Measurements from ENCODE around the gene EXOC4. TPM values are rescaled to one million over a fixed set of nuclear protein-coding genes. Genes with fewer than 3 reads are reported as not detected.
"Not testable (repeated sequence)": the region's sequence is repeated elsewhere in the genome, so short reads cannot be mapped to it uniquely, and the experiment has no call there.

The EXOC4 gene
- total RNA-seq, 1 donor from 2014 or later: 103 TPM

- H3K27ac Mint-ChIP-seq: no peak overlapping the region
- H3K36me3 Mint-ChIP-seq (ENCODE audit: low read depth): peaks cover 8% of the 10 kb centered on the region
- peaks cover 2% of the 10 kb centered on the region for H3K9me3 Mint-ChIP-seq
- H3K4me3 Mint-ChIP-seq: no peak overlapping the region
- no peaks in the 10 kb centered on the region for H3K4me1 Mint-ChIP-seq
- ChIA-PET POLR2A (no interaction called here), CTCF (no interaction called here)
- no peaks in the 10 kb centered on the region for H3K27me3 Mint-ChIP-seq
- DNase-seq (no peak), ATAC-seq (ENCODE audit: low read depth) (no peak)
- intact Hi-C loops (cut with micrococcal nuclease): no loop called here
- no peak for TF ChIP-seq CTCF (IDR thresholded peaks at IDR 0.05)
These were observed 817.8 kb downstream of the EXOC4 start for GRCh38 chr7:134070673-134071072.

GRCh38 chr7:134071355-134072331 is 818.8 kb downstream of the EXOC4 start:
- H3K27me3 Mint-ChIP-seq: no peaks in the 10 kb centered on the region
- CTCF ChIA-PET: no interaction called here
- DNase-seq (no peak), ATAC-seq (ENCODE audit: low read depth) (no peak)
- no peak overlapping the region for H3K27ac Mint-ChIP-seq
- TF ChIP-seq CTCF (IDR thresholded peaks at IDR 0.05): no peak
- peaks cover 2% of the 10 kb centered on the region for H3K9me3 Mint-ChIP-seq
- no peaks in the 10 kb centered on the region for H3K4me1 Mint-ChIP-seq
- POLR2A ChIA-PET: no interaction called here
- intact Hi-C loops (cut with micrococcal nuclease): no loop called here
- H3K4me3 Mint-ChIP-seq: no peak overlapping the region
- H3K36me3 Mint-ChIP-seq (ENCODE audit: low read depth): peaks cover 4% of the 10 kb centered on the region

- Mint-ChIP-seq H3K4me1 (no peaks in the 10 kb centered on the region), H3K27ac (no peak overlapping the region), H3K9me3 (peaks cover 2% of the 10 kb centered on the region), H3K4me3 (no peak overlapping the region), H3K27me3 (no peaks in the 10 kb centered on the region), H3K36me3 (ENCODE audit: low read depth) (peaks cover under 1% of the 10 kb centered on the region)
- ChIA-PET CTCF (no interaction called here), POLR2A (no interaction called here)
- no peak for DNase-seq
- TF ChIP-seq CTCF (IDR thresholded peaks at IDR 0.05): no peak
- ATAC-seq (ENCODE audit: low read depth): no peak
- intact Hi-C loops (cut with micrococcal nuclease): no loop called here
These were observed 820.4 kb downstream of the EXOC4 start for GRCh38 chr7:134073276-134073675.

- ChIA-PET CTCF (no interaction called here), POLR2A (no interaction called here)
- H3K27ac Mint-ChIP-seq: no peak overlapping the region
- no peak overlapping the region for H3K4me3 Mint-ChIP-seq
- no peaks in the 10 kb centered on the region for H3K4me1 Mint-ChIP-seq
- intact Hi-C loops (cut with micrococcal nuclease): no loop called here
- H3K36me3 Mint-ChIP-seq (ENCODE audit: low read depth): no peaks in the 10 kb centered on the region
- DNase-seq (no peak), ATAC-seq (ENCODE audit: low read depth) (no peak)
- no peaks in the 10 kb centered on the region for H3K27me3 Mint-ChIP-seq
- TF ChIP-seq CTCF (IDR thresholded peaks at IDR 0.05): no peak
- peaks cover 2% of the 10 kb centered on the region for H3K9me3 Mint-ChIP-seq
These were observed 822.9 kb downstream of the EXOC4 start for GRCh38 chr7:134075799-134076198.

- H3K4me1 Mint-ChIP-seq; ATAC-seq (ENCODE audit: low read depth); H3K36me3 Mint-ChIP-seq (ENCODE audit: low read depth); H3K9me3 Mint-ChIP-seq; intact Hi-C loops (cut with micrococcal nuclease); H3K27ac Mint-ChIP-seq; H3K4me3 Mint-ChIP-seq; CTCF ChIA-PET; H3K27me3 Mint-ChIP-seq; DNase-seq; POLR2A ChIA-PET: not testable (repeated sequence)
These were observed 824.7 kb downstream of the EXOC4 start for GRCh38 chr7:134077560-134077959.

Measured in activated B cell treated with CpG ODN at 0.5 μM for 24 hours (primary cell).